D721Med (cell line): ENCODE results near the gene GUSB.

Source experiments
- DNase-seq: peaks from one replicate; pipeline ENCODE4 v3.0.0; 2011; ENCODE audit warnings: low spot score; ENCODE audit not compliant: insufficient read length
- FAIRE-seq: peaks from 2 replicates; lab custom pipeline; 2011; peaks lifted over from hg19 to GRCh38; lab: Jason Lieb, UNC
- TF ChIP-seq, protein P1 (sequence below): IDR thresholded peaks from 2 replicates; pipeline ENCODE4 v1.5.1; 2012; ENCODE audit warnings: mild to moderate bottlenecking, control low read depth; ENCODE audit not compliant: insufficient read depth; ENCODE audit errors: missing control alignments

The GUSB gene

DNA sequence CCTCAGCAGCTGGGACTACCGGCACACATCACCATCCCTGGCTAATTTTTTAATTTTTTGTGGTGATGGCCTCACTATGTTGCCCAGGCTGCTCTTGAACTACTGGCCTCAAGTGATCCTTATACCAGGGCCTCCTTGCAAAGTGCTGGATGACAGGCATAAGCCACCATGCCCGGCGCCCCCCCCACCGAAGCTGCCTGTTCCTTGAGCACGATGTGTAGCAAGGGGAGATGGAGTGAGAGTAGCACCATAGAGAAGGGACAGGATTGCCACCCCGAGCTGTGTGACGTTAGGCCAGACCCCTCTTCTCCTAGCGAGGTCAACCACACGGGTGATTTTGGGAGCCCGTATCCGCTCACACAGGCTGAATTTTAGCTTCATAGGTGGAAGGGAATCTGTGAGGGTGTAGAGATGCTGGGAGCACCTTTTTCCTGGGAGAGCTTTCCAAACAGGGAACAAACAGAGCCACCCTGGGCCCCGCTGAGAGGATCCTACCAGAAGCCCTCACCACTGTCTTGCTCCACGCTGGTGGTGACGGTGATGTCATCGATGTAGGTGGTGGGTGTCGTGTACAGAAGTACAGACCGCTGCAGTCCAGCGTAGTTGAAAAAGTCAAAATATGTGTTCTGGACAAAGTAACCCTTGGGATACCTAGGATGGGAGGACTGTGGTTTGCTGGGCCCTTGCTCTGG lies 3.0 kb downstream of the GUSB start:
- TF ChIP-seq, protein P1, sequence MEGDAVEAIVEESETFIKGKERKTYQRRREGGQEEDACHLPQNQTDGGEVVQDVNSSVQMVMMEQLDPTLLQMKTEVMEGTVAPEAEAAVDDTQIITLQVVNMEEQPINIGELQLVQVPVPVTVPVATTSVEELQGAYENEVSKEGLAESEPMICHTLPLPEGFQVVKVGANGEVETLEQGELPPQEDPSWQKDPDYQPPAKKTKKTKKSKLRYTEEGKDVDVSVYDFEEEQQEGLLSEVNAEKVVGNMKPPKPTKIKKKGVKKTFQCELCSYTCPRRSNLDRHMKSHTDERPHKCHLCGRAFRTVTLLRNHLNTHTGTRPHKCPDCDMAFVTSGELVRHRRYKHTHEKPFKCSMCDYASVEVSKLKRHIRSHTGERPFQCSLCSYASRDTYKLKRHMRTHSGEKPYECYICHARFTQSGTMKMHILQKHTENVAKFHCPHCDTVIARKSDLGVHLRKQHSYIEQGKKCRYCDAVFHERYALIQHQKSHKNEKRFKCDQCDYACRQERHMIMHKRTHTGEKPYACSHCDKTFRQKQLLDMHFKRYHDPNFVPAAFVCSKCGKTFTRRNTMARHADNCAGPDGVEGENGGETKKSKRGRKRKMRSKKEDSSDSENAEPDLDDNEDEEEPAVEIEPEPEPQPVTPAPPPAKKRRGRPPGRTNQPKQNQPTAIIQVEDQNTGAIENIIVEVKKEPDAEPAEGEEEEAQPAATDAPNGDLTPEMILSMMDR, result no peak
- FAIRE-seq (no peak), DNase-seq (no peak)

DNA sequence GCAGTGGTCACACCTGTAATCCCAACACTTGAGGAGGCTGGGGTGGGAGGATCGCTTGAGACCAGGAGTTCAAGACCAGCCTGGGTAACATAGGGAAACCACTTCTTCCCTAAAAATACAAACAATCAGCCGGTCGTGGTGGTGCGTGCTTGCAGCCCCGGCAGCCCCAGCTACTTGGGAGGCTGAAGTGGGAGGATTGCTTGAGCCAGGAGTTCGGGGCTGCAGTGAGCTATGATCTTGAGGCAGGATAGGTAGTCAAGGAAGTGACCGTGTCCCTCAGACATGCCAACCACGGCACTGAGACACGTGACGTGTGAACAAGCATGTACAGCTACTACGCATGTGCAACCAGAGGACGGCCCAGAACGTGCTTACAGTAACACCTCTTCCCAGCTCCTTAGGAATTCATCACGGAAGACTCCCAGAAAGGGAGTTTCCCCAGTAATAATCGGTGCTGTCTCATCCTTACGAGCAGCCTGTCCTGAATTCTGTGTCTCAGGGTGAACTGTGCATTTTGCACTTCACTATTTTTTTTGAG lies 5.3 kb downstream of the GUSB start:
- TF ChIP-seq, protein P1, result no peak
- FAIRE-seq (no peak), DNase-seq (no peak)

DNA sequence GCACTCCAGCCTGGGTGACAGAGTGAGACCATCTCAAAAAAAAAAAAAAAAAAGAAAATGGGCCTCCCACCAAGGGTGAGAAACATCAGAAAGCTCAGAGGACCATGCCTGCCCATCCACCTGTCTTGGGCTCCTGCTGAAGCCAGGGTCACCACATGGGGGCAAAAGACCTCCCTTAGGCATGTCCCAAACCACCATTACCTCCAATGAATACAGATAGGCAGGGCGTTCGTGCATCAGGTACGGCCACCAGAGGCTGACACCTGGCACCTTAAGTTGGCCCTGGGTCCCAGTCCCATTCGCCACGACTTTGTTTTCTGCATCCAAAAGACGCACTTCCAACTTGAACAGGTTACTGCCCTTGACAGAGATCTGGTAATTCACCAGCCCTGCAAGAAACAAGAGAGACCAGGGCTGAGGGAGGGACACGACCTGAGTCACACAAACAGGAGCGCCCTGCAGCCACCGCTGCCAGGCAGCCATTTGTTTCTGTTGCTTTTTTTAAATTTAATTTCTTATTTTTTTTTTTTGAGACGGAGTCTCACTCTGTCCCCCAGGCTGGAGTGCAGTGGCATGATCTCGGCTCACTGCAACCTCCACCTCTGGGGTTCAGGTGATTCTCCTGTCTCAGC lies 6.1 kb downstream of the GUSB start:
- TF ChIP-seq, protein P1, result no peak
- no peak for FAIRE-seq
- DNase-seq, result no peak

DNA sequence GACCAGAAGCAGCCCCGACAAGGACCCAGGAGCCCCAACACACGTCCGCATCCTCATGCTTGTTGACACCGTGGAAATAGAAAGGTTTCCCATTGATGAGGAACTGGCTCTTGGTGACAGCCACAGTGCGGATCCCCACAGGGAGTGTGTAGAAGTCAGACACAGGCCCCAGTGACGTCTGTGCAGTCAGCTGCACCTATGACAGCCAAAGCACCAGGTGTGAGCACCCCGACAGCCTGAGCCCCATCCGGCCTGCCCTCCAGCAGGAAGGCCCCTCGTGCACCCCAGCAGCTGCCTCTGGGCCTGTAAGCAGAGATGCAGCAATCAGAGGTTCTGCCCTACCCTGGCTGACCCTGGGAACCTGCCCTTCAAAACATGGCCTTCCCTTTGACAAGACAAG lies 7.1 kb downstream of the GUSB start:
- DNase-seq, result no peak
- no peak for FAIRE-seq
- TF ChIP-seq, protein P1, result no peak

DNA sequence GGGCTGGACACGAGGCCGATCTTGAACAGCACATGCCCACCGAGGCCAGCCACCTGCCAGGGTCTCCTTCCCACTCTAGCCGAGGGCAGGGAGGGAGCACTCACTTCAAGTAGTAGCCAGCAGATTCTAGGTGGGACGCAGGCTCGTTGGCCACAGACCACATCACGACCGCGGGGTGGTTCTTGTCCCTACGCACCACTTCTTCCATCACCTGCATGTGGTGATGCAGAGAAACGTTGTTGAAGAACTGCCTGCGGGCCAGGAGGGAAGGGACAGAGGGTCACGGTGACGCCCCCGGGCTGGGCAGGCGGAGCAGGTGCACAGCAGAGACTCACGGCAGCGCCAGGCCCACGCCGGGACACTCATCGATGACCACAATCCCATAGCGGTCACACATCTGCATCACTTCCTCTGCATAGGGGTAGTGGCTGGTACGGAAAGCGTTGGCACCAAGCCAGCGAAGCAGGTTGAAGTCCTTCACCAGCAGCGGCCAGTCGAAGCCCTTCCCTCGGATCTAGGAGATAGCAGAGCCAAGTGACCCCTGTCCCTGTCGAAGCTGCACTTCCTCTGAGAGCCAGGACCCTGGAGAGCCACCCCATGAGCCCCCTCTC lies 7.7 kb downstream of the GUSB start:
- FAIRE-seq (no peak), DNase-seq (no peak)
- TF ChIP-seq, protein P1, result no peak

DNA sequence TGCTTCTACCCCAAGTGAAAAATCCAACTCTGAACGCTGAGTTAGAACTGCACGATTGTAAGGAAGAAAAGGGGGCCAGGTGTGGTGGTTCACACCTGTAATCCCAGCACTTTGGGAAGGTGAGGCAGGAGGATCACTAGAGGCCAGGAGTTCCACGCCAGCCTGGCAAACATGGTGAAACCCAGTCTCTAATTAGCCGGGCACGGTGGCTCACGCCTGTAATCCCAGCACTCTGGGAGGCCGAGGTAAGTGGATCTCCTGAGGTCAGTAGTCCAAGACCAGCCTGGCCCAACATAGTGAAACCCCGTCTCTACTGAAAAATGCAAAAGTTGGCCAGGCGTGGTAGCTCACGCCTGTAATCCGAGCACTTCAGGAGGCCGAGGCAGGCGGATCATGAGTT lies 9.0 kb downstream of the GUSB start:
- TF ChIP-seq, protein P1, result no peak
- no peak for DNase-seq
- no peak for FAIRE-seq
